Endothelial cell of umbilical vein (primary cell): ENCODE data around the gene SDC4. TPM values are rescaled to one million over a fixed set of nuclear protein-coding genes. Genes with fewer than 3 reads are reported as not detected.

Experiments
- BruUV-seq: library from RNA; stranded (reverse); fragments of 400-500 nt; replicated peaks from 2 replicates; lab custom pipeline; 2021; lab: Mats Ljungman, UMichigan
- CTCF ChIA-PET: fragments of 300-600, 350-600 bp; sonication (Branson Sonifier 250); formaldehyde crosslinking; loops from one replicate; lab custom pipeline; 2021; ENCODE audit warnings: antibody characterized with exemption, inconsistent platforms; lab: Charles Lee
- POLR2A ChIA-PET: fragments of 300-600, 350-600 bp; sonication (Branson Sonifier 250); formaldehyde crosslinking; loops from one replicate; lab custom pipeline; 2021; ENCODE audit warnings: antibody characterized with exemption, inconsistent platforms; lab: Charles Lee
- DNase-seq: peaks from one replicate; pipeline ENCODE4 v3.0.0-alpha.2; 2011; ENCODE audit warnings: low read depth, low spot score
- FAIRE-seq: peaks from 2 replicates; lab custom pipeline; 2011; peaks lifted over from hg19 to GRCh38; lab: Jason Lieb, UNC
- H2AFZ ChIP-seq: 2 replicates; pipeline ENCODE4 v1.6.0; 2012; ENCODE audit warnings: low read depth, low read length, control low read depth, inconsistent platforms
- H3K27ac ChIP-seq: 2 replicates; pipeline ENCODE4 v1.5.1; 2011; ENCODE audit warnings: low read depth, mild to moderate bottlenecking, control low read depth, low read length, moderate library complexity; ENCODE audit not compliant: insufficient read depth
- H3K27me3 ChIP-seq, 2 experiments: 2 replicates each; pipeline versions ENCODE4 v1.6.0 to v1.6.1; 2011; ENCODE audit warnings: low read length in 2 of 2, mixed read lengths in 1 of 2; ENCODE audit not compliant: control insufficient read depth in 2 of 2, insufficient read depth in 2 of 2
- H3K36me3 ChIP-seq, 2 experiments: 2 replicates in 1 of 2; 3 replicates in 1 of 2; pipeline ENCODE4 v1.5.1; 2011; ENCODE audit warnings: low read length in 2 of 2, mild to moderate bottlenecking in 1 of 2, moderate library complexity in 1 of 2; ENCODE audit not compliant: control insufficient read depth in 2 of 2, insufficient read depth in 2 of 2; ENCODE audit errors: extremely low read depth in 1 of 2
- H3K4me1 ChIP-seq: 3 replicates; pipeline ENCODE4 v1.5.1; 2011; ENCODE audit warnings: mild to moderate bottlenecking, low read length; ENCODE audit not compliant: control insufficient read depth, insufficient read depth; ENCODE audit errors: extremely low read depth
- H3K4me2 ChIP-seq: 2 replicates; pipeline ENCODE4 v1.6.1; 2011; ENCODE audit warnings: low read length, control low read depth, mixed read lengths; ENCODE audit not compliant: insufficient read depth
- H3K4me3 ChIP-seq, 3 experiments: fragments of 200-600 bp in 1 of 3; sonication (generic), shearing (Covaris generic) in 1 of 3; replicated peaks in 1 of 3; 2 replicates each; pipeline ENCODE4 v1.5.1; 2011 to 2016; ENCODE audit warnings: control low read depth in 3 of 3, low read length in 3 of 3, mild to moderate bottlenecking in 2 of 3, inconsistent platforms in 1 of 3, low read depth in 1 of 3, moderate library complexity in 1 of 3; ENCODE audit not compliant: insufficient read depth in 1 of 3
- H3K79me2 ChIP-seq: 2 replicates; pipeline ENCODE4 v1.6.0; 2012; ENCODE audit warnings: low read length, inconsistent platforms; ENCODE audit not compliant: control insufficient read depth, insufficient read depth
- H3K9ac ChIP-seq: replicated peaks from 2 replicates; pipeline ENCODE3; 2011; ENCODE audit warnings: low read length, control low read depth; ENCODE audit not compliant: insufficient read depth; ENCODE audit errors: extremely low read depth
- H3K9me1 ChIP-seq: replicated peaks from 3 replicates; pipeline ENCODE4 v1.6.0; 2011; ENCODE audit warnings: mild to moderate bottlenecking, low read length; ENCODE audit not compliant: control insufficient read depth, insufficient read depth; ENCODE audit errors: extremely low read depth
- H3K9me3 ChIP-seq: replicated peaks from 2 replicates; pipeline ENCODE4 v1.5.1; 2012; ENCODE audit warnings: low read length, inconsistent platforms; ENCODE audit not compliant: control insufficient read depth, insufficient read depth
- H4K20me1 ChIP-seq: replicated peaks from 2 replicates; pipeline ENCODE3; 2011; ENCODE audit warnings: mild to moderate bottlenecking, low read length; ENCODE audit not compliant: control insufficient read depth, insufficient read depth; ENCODE audit errors: extremely low read depth
- CTCF ChIP-seq, 2 donors: IDR thresholded peaks; 1 replicate in 1 of 2; 2 replicates in 1 of 2; pipeline ENCODE4 v1.5.1; 2011; ENCODE audit warnings: low read length in 2 of 2, mild to moderate bottlenecking in 2 of 2, moderate library complexity in 2 of 2, control low read depth in 1 of 2, inconsistent platforms in 1 of 2, low read depth in 1 of 2; ENCODE audit not compliant: insufficient read depth in 1 of 2; ENCODE audit errors: extremely low read depth in 1 of 2
- EZH2 ChIP-seq: IDR thresholded peaks from 2 replicates; pipeline ENCODE4 v1.6.1; 2012; ENCODE audit warnings: borderline replicate concordance, low read depth, mild to moderate bottlenecking, moderate library complexity, low read length, inconsistent platforms; ENCODE audit not compliant: severe bottlenecking
- FOS ChIP-seq: IDR thresholded peaks from 2 replicates; pipeline ENCODE4 v1.6.1; 2011; ENCODE audit warnings: mild to moderate bottlenecking, low read length, moderate library complexity, borderline replicate concordance; ENCODE audit not compliant: insufficient read depth
- GATA2 ChIP-seq: IDR thresholded peaks from 2 replicates; pipeline ENCODE4 v1.7.0; 2011; ENCODE audit warnings: low read depth, mild to moderate bottlenecking, moderate library complexity, mixed read lengths, low read length; ENCODE audit not compliant: insufficient read length, insufficient read depth
- JUN ChIP-seq: IDR thresholded peaks from 2 replicates; pipeline ENCODE4 v1.6.1; 2011; ENCODE audit warnings: borderline replicate concordance, low read depth; ENCODE audit not compliant: insufficient read length, insufficient read depth
- MAX ChIP-seq: IDR thresholded peaks from 2 replicates; pipeline ENCODE4 v1.6.1; 2011; ENCODE audit not compliant: insufficient read depth, insufficient read length
- MYC ChIP-seq: IDR thresholded peaks from one replicate; pipeline ENCODE4 v1.6.1; 2011; ENCODE audit warnings: mild to moderate bottlenecking, low read depth, low read length
- POLR2A ChIP-seq: IDR thresholded peaks from 2 replicates; pipeline ENCODE4 v1.6.1; 2012; ENCODE audit warnings: low read depth, mild to moderate bottlenecking, control low read depth, low read length
- POLR2AphosphoS5 ChIP-seq: IDR thresholded peaks from 2 replicates; pipeline ENCODE4 v1.6.1; 2012; ENCODE audit warnings: low read depth, mild to moderate bottlenecking, control low read depth, low read length, moderate library complexity; ENCODE audit not compliant: insufficient read depth
- dilution Hi-C: fragments of 300-500 bp; cut with MboI; formaldehyde crosslinking; loops from one replicate; pipeline ENCODE4 v1.15.0; 2019; ENCODE audit warnings: low sequenced_read_pairs; ENCODE audit not compliant: extremely low pct_ligation_motif_present
- intact Hi-C: fragments of 100-400 bp; cut with micrococcal nuclease; formaldehyde crosslinking; loops from one replicate; pipeline ENCODE4 v1.10.0; 2022
- polyA plus RNA-seq, 4 experiments: library from polyadenylated mRNA; depleted of rRNA in 3 of 4; stranded (reverse) in 3 of 4; unstranded in 1 of 4; fragments of >200 nt; gene quantifications; 2 replicates each; pipeline versions ENCODE4 v1.2.1 to v1.2.3, GENCODE V29; 2011 to 2012; ENCODE audit warnings: missing spikeins in 1 of 4
- total RNA-seq: library from RNA; stranded (reverse); gene quantifications from 2 replicates; pipeline ENCODE4 v1.2.3, GENCODE V29; 2021

Gene SDC4
- total and polyA plus RNA-seq, 2 donors (not counting 3 experiments of a cell fraction or from before 2014, with no cell fraction given), result 26.3 to 32.0 TPM

- no TSS peak for BruUV-seq
- no peak overlapping the region for H2AFZ ChIP-seq
- intact Hi-C loops, result no loop called here
- H3K36me3 ChIP-seq, result peaks cover 8 to 14% of the 10 kb centered on the region in 2 experiments
- no peaks in the 10 kb centered on the region for H3K4me1 ChIP-seq
- no peaks in the 10 kb centered on the region for H3K9me3 ChIP-seq
- no peak for TF ChIP-seq EZH2
- no peak for TF ChIP-seq POLR2A
- no peak for TF ChIP-seq FOS
- TF ChIP-seq MAX, result no peak
- TF ChIP-seq CTCF (IDR thresholded peaks at IDR 0.05; ENCODE audit: extremely low read depth in 1 of 2, insufficient read depth in 1 of 2, low read depth in 1 of 2, low read length in 2 of 2), result no peak
- no peak for TF ChIP-seq MYC
- TF ChIP-seq GATA2, result no peak
- TF ChIP-seq POLR2AphosphoS5, result no peak
- no peak for TF ChIP-seq JUN
- POLR2A ChIA-PET, result no interaction called here
- no peaks in the 10 kb centered on the region for H3K79me2 ChIP-seq
- DNase-seq (no peak), FAIRE-seq (no peak)
- no peaks in the 10 kb centered on the region for H4K20me1 ChIP-seq
- no peak overlapping the region for H3K4me2 ChIP-seq
- CTCF ChIA-PET, result interaction anchor here (1.9 to 15.2 kb wide), 2 partner anchors 108 to 443 kb away, joined by 6 to 389 read pairs; no protein-coding TSS in a partner anchor
- dilution Hi-C loops, result no loop called here
- H3K9me1 ChIP-seq, result no peaks in the 10 kb centered on the region
- H3K4me3 ChIP-seq, result no peak overlapping the region
- H3K27me3 ChIP-seq, result no peaks in the 10 kb centered on the region
- H3K9ac ChIP-seq, result no peak overlapping the region
- H3K27ac ChIP-seq, result no peak overlapping the region
These were observed 19.8 kb downstream of the SDC4 start for GRCh38 chr20:45328451-45328850.
